Left renal cortex interstitium (tissue), 4 donors: ENCODE data around the gene LINC01488. TPM values are rescaled to one million over a fixed set of nuclear protein-coding genes. Genes with fewer than 3 reads are reported as not detected.

ENCODE experiments used
- DNase-seq, 4 donors: peaks; one replicate each; pipeline ENCODE4 v3.0.0-alpha.2; 2013; ENCODE audit warnings: low read depth in 4 of 4, low spot score in 2 of 4, missing footprints in 1 of 4
- polyA plus RNA-seq, 4 donors: library from polyadenylated mRNA; unstranded; fragments of 120-200 nt; gene quantifications; one replicate each; pipeline ENCODE4 v1.2.1, GENCODE V29; 2013; ENCODE audit not compliant: insufficient read length in 4 of 4

LINC01488 gene
- polyA plus RNA-seq, 4 donors, result 0.06 to 0.09 (median 0.07) TPM

DNA sequence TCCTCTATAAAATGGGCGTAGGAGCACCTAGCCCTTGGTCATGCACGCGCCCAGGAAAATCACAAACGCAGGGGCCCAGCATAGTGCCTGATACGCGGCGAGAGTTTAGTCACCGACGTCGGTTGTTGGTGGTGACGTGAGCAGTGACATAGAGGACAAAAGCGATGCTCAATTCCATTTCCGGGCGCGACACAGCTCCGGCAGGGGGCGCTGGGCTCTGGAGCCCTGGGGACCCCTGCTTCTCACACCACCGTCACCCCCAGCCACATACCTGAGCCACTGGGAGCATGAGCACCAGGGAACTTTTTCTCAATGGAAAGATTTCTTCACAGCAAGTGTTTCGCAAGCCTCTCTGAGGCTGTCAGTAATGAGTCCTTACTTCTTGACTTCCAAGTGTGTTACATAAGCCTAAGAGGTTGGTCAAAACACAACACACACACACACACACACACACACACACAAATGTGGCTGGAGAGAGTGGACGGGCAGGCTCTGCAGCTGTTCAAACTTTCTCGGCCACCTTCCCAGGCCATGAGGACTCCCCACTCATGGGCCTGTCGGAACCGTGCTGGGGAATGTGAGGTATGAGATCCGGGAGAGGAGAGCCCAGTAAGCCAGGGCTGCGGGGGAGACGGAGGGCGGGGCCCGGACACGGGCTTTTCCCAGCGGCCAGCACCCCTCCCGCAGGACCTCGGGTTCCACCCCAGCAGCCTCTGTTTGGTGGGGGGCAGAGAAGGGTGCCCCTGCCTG, 36.9 kb upstream of the LINC01488 start:
- DNase-seq, result no peak

DNA sequence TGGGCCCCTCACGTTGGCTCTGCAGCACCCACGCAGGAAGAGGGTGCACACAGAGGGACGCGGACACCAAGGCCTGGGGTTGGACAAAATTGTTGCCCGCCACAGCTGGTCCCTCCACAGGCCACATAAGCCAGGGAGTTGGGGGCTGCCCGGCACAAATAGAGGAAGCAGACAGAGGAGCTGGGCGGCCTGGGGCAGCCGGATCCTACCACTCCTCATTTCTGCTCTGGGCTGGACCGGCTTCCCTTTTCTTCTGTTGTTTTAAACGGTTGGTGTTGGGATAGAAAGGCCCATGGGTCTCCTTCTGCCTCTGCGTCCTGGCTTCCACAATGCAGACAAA, 36.4 kb upstream of the LINC01488 start:
- DNase-seq, result no peak

DNA sequence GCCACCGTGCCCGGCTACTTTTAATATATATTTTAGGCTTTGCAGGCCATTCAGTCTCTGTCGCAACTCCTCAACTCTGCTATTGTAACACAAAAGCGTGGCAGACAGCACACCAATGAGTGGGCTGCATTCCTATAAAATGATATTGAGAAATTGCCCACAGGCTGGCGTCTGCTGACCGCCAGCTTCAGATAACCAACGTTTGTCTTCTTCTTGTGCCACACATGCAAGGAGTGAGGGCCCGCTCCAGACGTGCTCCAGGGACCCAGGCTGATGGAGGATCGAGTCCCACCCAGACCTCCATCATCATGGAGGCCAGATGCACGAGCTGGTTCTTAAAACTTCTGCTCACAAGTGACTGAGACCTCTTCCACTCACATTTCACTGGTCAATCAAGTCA, 35.4 kb upstream of the LINC01488 start:
- no peak for DNase-seq

DNA sequence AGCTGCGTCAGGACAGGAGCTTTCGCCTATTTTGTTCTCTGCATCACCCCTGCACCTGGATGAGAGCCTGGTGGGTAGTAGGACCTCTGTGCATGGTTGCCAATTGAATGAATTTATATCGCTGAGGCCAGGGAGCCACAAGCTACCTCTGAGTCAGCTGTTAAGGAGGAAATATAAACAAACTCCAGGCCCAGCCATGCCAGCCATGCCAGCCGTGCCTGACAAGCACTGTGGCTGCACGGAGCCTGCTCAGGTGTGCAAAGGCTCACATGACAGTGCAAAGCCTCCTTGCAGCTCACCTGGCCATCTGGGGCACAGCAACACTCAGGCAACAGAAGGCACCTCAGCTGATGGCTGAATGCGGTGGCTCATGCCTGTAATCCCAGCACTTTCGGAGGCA, 33.7 kb upstream of the LINC01488 start:
- no peak for DNase-seq

DNA sequence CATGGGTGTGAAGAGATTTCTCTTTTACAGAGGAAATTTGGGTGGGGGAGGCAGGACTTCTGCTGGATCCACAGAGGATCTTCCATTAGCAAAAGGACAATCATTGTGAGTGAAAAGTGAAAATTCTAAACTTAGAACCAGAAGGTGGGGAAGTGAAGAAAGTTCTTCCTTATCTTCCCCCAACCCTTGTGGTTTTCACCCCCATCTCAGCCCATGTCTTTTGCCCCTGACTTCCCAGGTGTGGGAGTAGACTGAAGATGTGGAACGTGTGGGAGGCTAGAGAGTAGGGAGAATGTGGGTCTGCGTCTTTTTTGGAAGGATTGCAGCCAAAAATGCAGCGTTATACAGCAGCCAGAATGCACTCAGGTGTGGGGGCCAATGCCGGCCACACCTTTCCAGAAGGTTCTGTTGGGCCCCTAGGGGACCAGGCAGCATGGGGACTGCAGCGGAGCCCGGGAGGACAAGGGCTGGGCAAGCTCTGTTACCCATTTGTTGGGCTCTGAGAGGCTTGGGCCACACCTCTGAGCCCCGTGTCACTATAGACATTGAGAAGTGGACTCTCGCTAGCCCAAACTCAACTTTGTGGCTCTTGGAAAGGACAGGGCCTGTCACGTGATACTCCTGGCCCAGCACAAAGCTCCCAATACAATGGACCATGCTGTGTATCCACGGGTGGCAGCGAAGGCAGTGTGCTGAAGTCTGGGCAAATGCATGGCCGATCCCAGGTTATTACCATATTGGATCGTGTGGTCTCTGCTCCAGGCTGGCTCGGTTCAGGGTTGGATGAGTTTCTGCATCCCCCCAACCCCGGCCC, 32.8 kb upstream of the LINC01488 start:
- DNase-seq, result no peak

DNA sequence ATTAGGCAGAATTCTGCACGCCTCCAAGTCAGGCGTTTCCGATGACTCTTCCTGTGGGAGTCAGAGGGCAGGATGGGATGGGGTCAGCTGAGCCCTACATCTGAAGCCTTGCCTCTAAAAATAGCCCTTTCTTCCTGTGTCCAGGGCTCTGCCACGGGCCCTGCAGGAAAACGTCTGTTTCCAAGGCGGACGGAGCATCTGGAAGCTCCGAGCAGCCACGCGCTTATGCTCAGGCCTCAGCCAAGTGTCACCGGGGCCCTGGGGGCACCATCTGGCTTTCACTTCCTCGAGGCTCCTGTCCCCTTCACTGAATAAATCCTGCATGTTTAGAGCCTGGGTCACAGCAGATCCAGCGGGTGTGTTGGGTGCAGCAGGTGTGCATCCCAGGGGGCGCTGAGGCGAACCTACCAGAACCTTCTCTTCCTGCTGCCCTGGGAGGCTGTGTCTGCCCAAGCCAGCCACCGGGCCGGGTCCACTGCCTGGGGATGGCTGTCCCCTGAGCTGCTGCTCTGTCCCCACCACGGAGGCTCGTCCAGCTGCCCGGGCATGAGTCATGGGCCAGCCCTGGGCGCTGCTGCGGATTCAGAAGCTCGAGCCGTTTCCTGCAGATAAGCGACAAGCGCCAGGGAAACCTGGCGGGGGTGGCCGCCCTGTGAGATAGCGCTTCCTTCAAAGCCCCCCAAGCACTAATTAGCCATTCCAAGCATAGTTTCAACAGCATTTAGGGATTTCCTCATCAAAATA, 32.0 kb upstream of the LINC01488 start:
- no peak for DNase-seq

DNA sequence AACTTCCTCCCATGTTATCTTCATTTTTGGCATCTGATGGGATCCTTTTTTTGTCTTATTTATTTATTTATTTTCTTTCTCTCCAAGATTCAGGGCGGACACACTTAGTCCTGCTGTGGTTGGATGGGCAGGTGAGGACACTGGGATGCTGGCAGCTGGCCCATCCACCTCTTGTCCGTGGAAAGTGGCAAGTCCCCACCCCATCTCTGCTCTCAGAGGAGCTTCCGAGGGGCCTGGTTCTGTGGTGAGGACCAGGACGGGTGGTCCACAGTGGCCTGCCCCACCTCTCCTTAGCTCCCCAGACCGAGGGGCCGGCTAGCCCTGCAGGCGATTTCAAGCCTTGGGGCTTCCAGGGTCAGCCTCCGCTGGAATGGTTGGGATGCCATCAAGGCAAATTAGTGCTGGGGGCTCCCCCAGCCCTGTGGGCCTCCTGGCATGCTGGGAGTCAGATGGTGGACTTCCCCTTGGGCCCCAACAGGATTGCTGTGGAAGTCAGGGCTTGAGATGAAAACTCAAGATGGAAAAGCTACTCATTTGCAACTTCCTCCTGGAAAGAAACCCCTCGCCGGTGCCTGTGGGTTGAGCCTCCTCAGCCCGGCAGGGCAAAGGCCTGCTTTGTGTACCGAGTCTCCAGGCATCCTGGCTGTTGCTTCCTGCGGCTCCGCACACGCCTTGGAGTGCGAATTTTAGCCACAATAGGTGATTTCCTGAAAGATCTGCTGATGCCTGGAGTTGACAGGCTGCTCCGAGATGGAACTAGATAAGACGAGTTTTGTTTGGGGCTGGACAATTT, 31.2 kb upstream of the LINC01488 start:
- no peak for DNase-seq

DNA sequence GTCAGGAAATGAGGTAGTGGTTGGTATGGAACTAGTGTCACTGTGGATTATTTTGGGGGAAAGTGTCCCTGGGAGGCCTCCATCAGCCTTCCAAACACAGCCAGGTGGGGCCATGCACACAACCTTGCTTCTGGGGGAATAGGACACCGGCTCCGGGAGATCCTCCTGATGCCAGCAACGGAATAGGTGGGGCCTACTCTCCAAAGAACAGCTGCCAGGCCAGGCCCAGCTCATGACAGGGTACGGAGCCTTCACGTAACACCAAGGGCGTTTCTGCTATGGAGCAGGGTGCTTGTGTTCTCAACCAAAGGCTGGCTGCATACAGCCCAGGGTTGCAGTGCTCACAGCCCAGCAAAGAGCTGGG, 30.6 kb upstream of the LINC01488 start:
- DNase-seq, result no peak

DNA sequence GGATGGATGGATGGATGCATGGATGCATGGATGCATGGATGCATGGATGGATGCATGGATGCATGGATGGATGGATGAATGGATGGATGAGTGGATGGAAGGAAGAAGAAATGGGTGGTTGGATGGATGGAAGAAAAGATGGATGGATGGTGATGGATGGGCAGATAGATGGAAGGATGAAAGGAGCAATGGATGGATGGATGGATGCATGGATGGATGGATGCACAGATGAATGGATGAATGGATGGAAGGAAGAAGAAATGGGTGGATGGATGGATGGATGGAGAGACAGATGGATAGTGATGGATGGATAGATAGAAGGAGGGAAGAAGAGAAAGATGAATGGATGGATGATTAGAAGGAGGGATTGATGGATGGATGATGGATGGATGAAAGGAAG, 30.2 kb upstream of the LINC01488 start:
- no peak for DNase-seq

DNA sequence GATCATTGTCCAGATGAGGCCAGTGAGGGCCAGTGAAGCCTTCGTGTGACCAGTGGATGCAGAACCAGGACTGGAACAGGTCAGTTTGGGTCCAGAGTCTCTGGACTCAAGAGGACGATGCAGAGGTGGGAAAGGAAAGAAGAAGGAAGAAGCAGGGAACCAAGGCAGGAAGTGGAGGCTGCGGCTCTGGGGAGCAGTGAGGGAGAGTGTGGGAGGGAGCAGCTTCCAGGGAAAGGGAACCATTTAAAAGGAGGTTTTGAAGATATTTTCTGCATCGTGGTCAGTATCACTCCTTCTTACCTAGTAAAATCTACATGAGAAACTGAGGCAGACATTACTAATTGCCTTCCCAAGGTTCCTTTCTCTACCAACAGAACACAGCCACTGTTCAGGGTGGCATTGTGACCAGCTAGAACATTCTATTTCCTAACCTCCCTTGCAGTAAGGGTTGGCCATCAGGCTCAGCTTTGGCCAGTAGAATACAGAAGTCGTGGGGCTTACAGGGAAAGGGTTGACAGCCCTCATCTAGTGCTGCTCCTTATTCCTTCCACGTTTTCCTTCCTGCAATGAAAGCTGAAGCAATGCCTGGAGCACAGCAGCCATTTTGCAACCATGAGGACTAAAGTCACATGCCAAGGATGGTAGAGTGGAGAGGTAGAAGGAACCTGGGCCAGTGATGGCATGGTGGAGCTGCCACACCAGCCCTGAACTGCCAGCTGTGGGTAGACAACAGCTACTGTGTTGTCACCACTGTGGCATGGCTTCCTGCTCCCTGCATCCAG, 29.1 kb upstream of the LINC01488 start:
- no peak for DNase-seq

DNA sequence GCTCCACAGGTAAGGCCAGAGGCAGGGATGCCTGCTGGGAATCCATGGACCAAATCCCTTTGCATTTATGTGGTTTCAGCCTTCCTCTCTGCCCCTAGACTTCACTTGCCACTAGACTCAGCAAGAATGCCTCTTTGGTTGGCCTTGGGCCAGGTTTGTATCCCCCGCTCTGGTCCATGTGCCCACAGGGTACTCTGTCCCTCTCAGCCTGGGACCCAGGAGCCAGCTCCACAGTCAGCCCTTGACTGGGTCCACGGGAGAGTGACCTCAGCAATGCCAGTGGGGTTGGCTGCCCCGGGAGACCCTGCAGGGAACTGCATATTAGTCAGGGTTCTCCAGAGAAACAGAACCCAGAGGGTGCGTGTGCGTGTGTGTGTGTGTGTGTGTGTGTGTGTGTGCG, 28.3 kb upstream of the LINC01488 start:
- DNase-seq, result no peak

DNA sequence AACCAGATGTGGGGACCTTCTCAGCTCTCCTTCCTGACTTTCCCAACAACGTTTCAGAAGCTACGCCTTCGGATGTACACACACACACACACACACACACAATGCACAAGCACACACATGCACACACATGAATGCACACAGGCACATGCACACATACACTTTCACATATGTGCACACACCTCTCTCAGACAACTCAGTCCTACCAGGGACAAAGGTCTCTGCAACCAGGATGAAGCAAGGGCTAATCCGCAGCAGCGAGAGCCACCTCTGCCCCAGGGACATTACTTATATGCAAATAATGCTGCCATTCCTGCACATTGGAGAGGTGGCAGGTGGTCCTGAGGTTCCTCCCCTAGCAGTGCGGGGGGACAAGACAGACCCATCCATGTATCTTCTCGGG, 27.4 kb upstream of the LINC01488 start:
- no peak for DNase-seq

DNA sequence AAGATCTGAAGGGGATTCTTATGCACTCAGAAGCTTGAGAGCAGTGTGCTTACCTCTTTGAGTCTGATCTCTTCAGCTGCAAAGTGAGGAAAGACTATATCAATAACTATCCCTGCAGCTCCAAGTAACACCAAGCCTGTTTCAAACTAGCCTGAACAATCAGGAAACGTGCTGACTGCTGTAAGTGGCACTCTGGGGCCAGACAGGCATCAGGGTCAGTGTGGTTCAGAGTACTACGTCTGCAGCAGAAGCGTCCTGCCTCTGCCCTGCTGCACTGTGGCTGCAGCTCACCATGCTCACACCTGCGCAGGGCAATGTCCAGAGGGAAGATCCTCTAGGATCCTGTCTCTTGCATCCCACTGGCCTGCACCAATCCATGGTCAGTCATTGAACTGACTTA, 25.5 kb upstream of the LINC01488 start:
- no peak for DNase-seq

DNA sequence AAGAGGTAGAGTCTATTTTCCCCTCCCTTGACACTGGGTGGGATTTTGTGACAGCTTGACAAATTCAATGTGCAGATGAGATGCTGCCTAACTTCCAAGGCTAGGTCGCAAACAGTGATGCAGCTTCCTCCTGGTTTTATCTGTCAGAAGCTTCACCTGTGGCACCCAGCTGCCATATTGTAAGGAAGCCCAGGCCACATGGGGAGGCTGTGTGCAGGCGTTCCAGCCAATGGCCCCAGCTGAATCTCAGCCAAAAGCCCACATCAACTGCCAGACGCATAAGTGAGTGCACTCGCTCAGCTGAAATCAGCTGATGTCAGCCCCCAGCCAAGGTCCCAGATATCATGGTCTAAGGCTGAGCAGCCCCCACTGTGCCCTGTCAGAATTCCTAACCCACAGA, 24.8 kb upstream of the LINC01488 start:
- no peak for DNase-seq

DNA sequence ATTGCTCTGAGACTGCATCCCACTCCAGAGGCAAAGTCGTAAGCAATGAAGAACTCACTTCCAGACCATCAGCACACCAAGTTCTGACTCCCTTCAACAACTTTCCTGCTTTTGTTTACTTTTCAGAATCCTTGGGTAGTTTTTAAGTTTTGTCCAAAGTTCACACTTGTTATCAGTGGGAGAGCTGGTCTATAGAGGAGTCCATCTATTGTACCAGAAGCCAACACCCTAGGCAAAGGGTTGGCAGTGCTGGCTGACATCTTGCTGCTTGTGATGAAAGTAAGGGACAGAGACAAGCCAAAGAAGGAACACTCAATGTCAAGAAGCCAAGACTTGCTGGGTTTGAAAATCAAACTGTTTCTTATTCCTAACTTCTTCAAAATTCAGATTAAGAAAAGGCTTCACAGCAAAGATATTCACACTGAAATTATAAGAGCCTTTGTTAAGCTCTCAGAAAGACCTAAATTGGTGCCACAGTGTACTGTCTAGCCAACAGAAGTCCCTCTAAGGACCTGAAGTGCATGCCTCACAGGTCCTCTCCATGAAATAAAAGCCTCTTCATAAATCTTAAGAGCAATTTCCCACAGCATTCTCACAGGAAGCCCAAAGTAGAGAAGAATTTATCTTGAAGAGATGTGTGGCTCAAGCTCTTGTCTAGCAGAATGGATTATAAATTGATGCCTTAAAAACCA, 21.5 kb upstream of the LINC01488 start:
- DNase-seq, result no peak

DNA sequence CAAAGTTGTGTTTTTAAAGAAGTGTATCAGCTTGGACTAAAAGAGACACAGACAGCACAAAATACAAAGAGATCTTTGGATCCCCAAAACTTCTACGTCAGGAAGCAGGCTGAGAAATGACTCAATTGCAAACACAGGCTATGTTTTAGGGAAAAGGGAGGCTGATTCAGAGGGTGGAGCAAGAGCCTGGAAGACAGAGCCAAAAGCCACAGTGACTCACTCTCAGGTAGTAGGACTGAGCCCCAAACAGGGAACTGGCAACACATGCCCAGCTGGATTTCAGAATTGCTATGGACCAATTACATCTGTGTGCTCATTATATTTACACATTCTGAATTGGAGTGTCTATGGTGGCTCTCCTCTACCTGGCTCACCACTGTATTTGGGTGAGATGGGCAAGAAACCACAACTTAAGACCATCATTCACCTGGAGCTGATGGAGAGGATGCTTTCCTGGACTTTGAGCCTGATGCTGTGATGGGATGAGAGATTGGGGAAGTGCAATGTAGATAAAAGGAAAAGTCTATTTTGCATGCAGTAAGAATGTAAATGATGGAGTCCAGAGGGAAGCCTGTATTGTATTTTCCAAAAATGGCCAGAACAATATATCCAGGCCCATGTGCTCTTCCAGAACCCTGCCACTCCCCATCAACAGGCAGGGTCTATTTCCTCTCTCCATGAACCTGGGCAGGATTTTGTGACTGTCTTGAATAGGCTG, 20.8 kb upstream of the LINC01488 start:
- DNase-seq, result no peak

DNA sequence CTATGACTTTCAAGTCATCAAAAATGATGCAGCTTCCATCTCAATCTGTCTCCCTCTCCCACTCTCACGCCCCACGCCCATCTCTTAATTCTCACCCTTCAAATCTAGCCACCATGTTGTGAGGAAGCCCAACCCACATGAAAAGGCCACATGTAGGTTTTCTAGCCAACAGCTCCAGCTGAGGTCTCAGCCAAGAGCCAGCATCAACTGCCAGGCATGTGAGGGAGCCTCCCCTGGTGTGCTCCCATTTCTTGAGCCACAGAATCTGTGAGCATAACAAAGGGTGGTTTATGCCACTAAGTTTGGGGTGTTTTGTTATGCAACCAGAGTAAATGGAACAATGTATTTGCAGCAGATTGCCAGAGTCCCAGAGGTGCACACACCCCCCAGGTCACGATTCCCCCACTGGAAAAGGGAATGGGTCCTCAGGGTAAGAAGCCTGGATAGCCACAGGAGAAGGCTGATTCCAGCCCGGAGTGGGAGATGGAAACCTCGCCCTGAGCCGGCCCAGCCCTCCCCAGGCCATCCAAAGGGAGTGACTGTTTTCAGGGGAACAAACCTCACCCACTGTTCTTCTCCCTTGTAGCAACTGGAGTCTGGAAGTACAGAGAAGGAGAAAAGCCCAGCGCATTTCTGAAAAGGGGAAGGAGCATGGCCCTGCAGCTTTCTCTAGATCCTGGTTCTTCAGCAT, 20.0 kb upstream of the LINC01488 start:
- no peak for DNase-seq
